Small intestine (tissue), 7 donors: Measurements from ENCODE around the gene INPP1. TPM values are rescaled to one million over a fixed set of nuclear protein-coding genes. Genes with fewer than 3 reads are reported as not detected.

Source experiments
- DNase-seq, 2 donors: peaks; one replicate each; pipeline versions ENCODE4 v3.0.0 to v3.0.0-alpha.2; 2013
- FAIRE-seq: peaks from 2 replicates; lab custom pipeline; 2012; peaks lifted over from hg19 to GRCh38; lab: Jason Lieb, UNC
- H3K27ac ChIP-seq, 3 donors: one replicate each; pipeline ENCODE4 v1.5.1; 2013; ENCODE audit warnings: low read length in 2 of 3, mild to moderate bottlenecking in 2 of 3, control low read depth in 1 of 3, inconsistent platforms in 1 of 3, low read depth in 1 of 3, moderate library complexity in 1 of 3
- H3K27me3 ChIP-seq, 3 donors: one replicate each; pipeline ENCODE4 v1.6.1; 2013; ENCODE audit warnings: low read length in 3 of 3, inconsistent platforms in 1 of 3; ENCODE audit not compliant: control insufficient read depth in 3 of 3, insufficient read depth in 3 of 3
- H3K36me3 ChIP-seq, 3 donors: one replicate each; pipeline ENCODE4 v1.6.1; 2013; ENCODE audit warnings: low read length in 3 of 3, inconsistent platforms in 1 of 3, low read depth in 1 of 3, mild to moderate bottlenecking in 1 of 3, moderate library complexity in 1 of 3; ENCODE audit not compliant: control insufficient read depth in 3 of 3, insufficient read depth in 2 of 3
- H3K4me1 ChIP-seq, 3 donors: one replicate each; pipeline ENCODE4 v1.6.1; 2013; ENCODE audit warnings: low read length in 2 of 3, inconsistent platforms in 1 of 3, low read depth in 1 of 3, mild to moderate bottlenecking in 1 of 3, moderate library complexity in 1 of 3; ENCODE audit not compliant: control insufficient read depth in 3 of 3, insufficient read depth in 2 of 3
- H3K4me3 ChIP-seq, 3 donors: one replicate each; pipeline ENCODE4 v1.5.1; 2013; ENCODE audit warnings: low read length in 3 of 3, control low read depth in 1 of 3, inconsistent platforms in 1 of 3, low read depth in 1 of 3, mild to moderate bottlenecking in 1 of 3, moderate library complexity in 1 of 3
- H3K9me3 ChIP-seq, 2 donors: one replicate each; pipeline ENCODE4 v1.6.1; 2013; ENCODE audit warnings: low read depth in 1 of 2, low read length in 1 of 2; ENCODE audit not compliant: control insufficient read depth in 2 of 2, insufficient read depth in 1 of 2
- WGBS, 3 donors: extraction: QIAGEN DNeasy Blood & Tissue Kit; methylation state at CpG; one replicate each; pipeline ENCODE4 v1.1.7; 2013; 5-methylcytosine and 5-hydroxymethylcytosine counted together
- polyA plus RNA-seq, 4 donors: library from polyadenylated mRNA; stranded (reverse) in 3 of 4; unstranded in 1 of 4; fragments of 200-250 nt in 3 of 4; fragments of 120-200 nt in 1 of 4; gene quantifications; one replicate each; pipeline versions ENCODE4 v1.2.1 to v1.2.3, GENCODE V29; 2013
- donor health status: healthy with polysubstance abuse.
- donor health status: control.
- donor health status: control.
- donor health status: Bipolar disorder and iron deficiency.
- donor health status: healthy.

Gene INPP1
- polyA plus RNA-seq, 4 donors: 28.9 to 77.2 (median 53.7) TPM

DNA sequence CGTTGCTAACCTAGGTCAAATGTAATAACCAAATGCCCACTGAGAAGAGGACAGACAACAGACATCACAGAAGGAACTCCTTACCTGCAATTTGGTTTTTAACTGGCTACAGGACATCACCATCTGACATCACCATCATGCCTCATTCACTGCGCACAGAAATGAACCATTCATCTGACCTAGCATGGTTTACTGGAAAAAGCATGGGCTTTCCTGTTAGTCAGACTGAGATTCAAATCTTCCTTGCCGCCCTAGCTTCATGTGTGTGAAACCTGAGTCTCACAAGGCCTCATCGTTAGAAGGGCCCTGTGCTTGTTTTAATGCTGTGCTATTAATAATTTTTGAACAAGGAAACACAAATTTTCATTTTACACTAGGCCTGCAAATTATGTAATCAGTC, 22.7 kb upstream of the INPP1 start:
- WGBS, 3 donors: 57 to 75% (median 74%) methylated on average over 4 of the region's 4 CpGs
- DNase-seq (no peak), FAIRE-seq (no peak)
- no peaks in the 10 kb centered on the region for H3K9me3 ChIP-seq
- H3K27ac ChIP-seq: peak overlapping the region in 2 of 3 donors; percentile 17 to 92
- H3K36me3 ChIP-seq: no peaks in the 10 kb centered on the region
- peaks cover 0 to 11% (median 2%) of the 10 kb centered on the region in 3 donors for H3K4me1 ChIP-seq
- no peaks in the 10 kb centered on the region for H3K27me3 ChIP-seq
- no peak overlapping the region for H3K4me3 ChIP-seq

DNA sequence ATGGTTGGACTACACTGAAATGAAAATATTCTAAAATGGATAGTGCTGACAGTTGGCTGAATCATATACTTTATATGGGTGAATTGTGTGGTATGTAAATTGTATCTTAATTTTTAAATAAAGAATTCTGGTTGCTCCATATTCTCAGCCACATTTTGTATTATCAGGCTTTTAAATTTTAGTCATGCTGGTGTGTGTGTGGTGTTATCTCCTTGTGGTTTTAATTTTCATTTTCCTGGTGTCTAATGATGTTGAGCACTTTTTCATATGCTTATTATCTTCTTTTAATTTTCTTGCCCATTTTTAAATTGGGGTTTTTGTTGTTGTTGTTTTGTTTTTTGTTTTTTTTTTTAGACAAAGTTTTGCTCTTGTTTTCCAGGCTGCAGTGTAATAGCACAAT, 20.0 kb upstream of the INPP1 start:
- H3K4me1 ChIP-seq: peaks cover 0 to 6% (median 0%) of the 10 kb centered on the region in 3 donors
- no peaks in the 10 kb centered on the region for H3K36me3 ChIP-seq
- no peak overlapping the region for H3K27ac ChIP-seq
- H3K9me3 ChIP-seq: no peaks in the 10 kb centered on the region
- FAIRE-seq (no peak), DNase-seq (no peak)
- H3K27me3 ChIP-seq: no peaks in the 10 kb centered on the region
- no peak overlapping the region for H3K4me3 ChIP-seq

DNA sequence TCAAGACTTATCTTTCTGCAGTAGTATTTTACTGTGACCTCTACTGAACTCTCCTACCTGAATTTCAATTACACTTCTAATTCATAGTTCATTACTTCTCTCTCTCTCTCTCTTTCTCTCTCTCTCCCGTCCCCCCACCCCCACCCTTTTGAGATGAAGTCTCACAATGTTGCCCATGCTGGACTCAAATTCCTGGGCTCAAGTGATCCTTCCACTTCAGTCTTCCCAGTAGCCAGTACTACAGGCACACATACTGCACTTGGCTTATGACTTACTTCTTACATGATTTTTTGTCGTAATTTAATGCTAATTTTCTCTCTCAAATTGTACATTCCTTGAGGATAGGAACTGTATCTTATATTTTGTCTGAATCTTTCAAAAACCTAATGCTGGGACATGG, 17.8 kb upstream of the INPP1 start:
- H3K4me1 ChIP-seq: peaks cover 0 to 1% (median 0%) of the 10 kb centered on the region in 3 donors
- 75 to 87% (median 81%) methylated on average over 2 of the region's 2 CpGs for WGBS, 3 donors
- H3K9me3 ChIP-seq: no peaks in the 10 kb centered on the region
- no peak for DNase-seq
- no peak overlapping the region for H3K4me3 ChIP-seq
- H3K27me3 ChIP-seq: no peaks in the 10 kb centered on the region
- no peak overlapping the region for H3K27ac ChIP-seq
- no peak for FAIRE-seq
- H3K36me3 ChIP-seq: no peaks in the 10 kb centered on the region

DNA sequence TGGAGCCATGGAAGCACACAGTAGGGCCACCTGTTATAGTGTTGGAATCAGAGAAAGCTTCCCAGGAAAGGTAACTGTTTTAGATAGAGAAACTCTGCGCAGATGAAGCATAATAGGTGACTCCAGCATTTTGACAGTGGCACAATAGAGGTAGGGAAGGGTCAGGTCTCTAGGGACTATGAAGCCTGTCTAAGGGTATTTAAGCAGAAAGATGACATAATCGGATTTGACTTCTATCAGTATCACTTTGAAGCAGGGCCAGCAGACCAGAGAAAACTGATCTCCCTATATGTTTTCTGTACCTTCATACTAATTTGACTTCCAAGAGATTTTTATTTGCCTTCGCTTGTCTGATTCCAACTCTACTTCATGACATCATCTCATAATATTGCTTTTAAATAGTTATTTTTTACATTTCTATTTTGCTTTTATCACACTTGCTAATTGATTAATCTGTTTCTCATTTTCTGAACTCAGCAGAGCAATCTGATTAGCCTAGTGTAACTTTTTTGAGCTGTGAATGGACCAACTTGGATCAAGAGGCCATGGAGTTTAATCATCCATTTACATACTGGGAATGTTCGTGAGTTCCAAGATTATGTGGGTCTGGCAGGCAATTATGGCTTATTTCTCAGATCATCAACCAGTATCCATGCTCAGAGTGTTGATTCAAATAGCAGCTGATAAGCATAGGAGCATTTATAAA, 15.4 kb upstream of the INPP1 start:
- DNase-seq (no peak), FAIRE-seq (no peak)
- no peaks in the 10 kb centered on the region for H3K9me3 ChIP-seq
- H3K36me3 ChIP-seq: no peaks in the 10 kb centered on the region
- H3K27me3 ChIP-seq: no peaks in the 10 kb centered on the region
- 76 to 79% (median 77%) methylated on average over 4 of the region's 4 CpGs for WGBS, 3 donors
- peaks cover 0 to 2% (median 0%) of the 10 kb centered on the region in 3 donors for H3K4me1 ChIP-seq
- H3K4me3 ChIP-seq: no peak overlapping the region
- H3K27ac ChIP-seq: no peak overlapping the region

DNA sequence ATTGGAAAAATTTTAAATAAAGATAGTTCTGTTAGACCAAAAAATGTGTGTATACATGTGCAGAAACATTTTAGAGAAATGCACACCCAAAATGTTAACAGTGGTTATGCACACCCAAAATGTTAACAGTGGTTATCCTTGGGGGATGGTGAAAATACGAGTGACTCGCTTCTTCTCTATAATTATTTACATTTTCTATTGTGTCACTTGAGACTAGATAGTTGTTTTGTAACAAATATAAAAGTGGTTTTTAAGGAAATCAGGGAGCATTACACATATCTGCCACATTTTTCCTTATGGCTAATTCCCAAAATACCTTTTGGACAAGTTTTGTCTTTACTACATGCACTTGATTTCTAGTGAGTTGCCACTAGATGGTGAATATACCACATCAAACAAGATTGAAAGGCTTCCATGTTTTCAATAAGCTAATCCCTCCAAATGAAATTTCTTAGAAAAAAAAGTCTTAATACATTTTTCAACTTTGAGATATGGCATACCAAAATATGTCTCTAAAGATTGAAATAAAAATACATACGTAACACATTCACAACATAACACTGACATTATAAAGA, 14.7 kb upstream of the INPP1 start:
- no peak for DNase-seq

DNA sequence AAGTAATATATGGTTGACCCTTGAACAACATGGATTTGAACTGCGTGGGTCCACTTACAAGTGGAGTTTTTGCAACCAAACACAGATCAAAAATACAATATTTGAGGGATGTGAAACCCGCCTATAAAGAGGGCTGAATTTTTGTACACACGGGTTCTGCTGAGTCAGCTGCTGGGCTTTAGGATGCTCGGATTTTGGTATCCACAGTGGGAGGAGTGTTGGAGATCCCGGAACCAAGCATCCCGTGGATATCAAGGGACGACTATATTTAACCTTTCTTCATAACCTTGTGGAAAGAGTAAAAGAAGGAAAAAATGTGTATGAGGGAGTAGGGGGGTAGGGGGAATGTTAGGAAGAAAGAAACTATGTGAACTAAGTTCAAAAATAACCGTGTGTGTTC, 10.0 kb upstream of the INPP1 start:
- FAIRE-seq: no peak
- WGBS, 3 donors: 66 to 79% (median 74%) methylated on average over 8 of the region's 8 CpGs
- H3K27ac ChIP-seq: peak overlapping the region in 2 of 3 donors; percentile 49 to 76

More for the DNA sequence above, 14.7 kb upstream of the INPP1 start:
- 88 to 94% (median 93%) methylated on average over 3 of the region's 3 CpGs for WGBS, 3 donors
- no peak overlapping the region for H3K4me3 ChIP-seq
- no peaks in the 10 kb centered on the region for H3K36me3 ChIP-seq
- H3K4me1 ChIP-seq: peaks cover 0 to 8% (median 2%) of the 10 kb centered on the region in 3 donors
- H3K9me3 ChIP-seq: no peaks in the 10 kb centered on the region
- FAIRE-seq: no peak
- H3K27me3 ChIP-seq: no peaks in the 10 kb centered on the region
- H3K27ac ChIP-seq: no peak overlapping the region

DNA sequence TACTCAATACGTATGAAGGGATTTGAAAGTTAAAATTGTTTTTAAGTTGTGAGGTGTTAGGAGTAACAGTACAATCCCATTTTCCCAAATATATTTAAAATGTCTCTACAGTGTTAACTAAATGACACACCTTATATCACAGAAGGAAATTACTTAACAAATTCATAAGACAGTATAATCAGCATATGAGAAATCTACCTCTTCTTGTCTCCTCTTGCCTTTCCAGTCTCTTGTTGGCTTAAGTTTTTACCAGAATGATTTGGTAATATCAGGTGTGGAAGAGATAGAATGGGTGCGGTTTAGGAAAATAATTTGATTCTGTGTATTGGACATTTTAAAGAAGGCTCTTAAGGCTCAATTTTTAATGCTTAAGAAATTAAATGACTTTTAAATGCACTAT, 9.5 kb upstream of the INPP1 start:
- H3K4me1 ChIP-seq: peaks cover 0 to 19% (median 4%) of the 10 kb centered on the region in 3 donors
- peak overlapping the region in 2 of 3 donors; percentile 20 to 76 for H3K27ac ChIP-seq
- FAIRE-seq: peak; percentile 44
- no peaks in the 10 kb centered on the region for H3K9me3 ChIP-seq
- H3K36me3 ChIP-seq: no peaks in the 10 kb centered on the region
- 33 to 64% (median 41%) methylated on average over 2 of the region's 2 CpGs for WGBS, 3 donors
- H3K27me3 ChIP-seq: no peaks in the 10 kb centered on the region
- DNase-seq: peak in 1 of 2 donors; percentile 37
- no peak overlapping the region for H3K4me3 ChIP-seq

More for the DNA sequence above, 10.0 kb upstream of the INPP1 start:
- peaks cover 0 to 19% (median 2%) of the 10 kb centered on the region in 3 donors for H3K4me1 ChIP-seq
- no peaks in the 10 kb centered on the region for H3K36me3 ChIP-seq
- DNase-seq: no peak
- H3K27me3 ChIP-seq: no peaks in the 10 kb centered on the region
- no peaks in the 10 kb centered on the region for H3K9me3 ChIP-seq
- no peak overlapping the region for H3K4me3 ChIP-seq

DNA sequence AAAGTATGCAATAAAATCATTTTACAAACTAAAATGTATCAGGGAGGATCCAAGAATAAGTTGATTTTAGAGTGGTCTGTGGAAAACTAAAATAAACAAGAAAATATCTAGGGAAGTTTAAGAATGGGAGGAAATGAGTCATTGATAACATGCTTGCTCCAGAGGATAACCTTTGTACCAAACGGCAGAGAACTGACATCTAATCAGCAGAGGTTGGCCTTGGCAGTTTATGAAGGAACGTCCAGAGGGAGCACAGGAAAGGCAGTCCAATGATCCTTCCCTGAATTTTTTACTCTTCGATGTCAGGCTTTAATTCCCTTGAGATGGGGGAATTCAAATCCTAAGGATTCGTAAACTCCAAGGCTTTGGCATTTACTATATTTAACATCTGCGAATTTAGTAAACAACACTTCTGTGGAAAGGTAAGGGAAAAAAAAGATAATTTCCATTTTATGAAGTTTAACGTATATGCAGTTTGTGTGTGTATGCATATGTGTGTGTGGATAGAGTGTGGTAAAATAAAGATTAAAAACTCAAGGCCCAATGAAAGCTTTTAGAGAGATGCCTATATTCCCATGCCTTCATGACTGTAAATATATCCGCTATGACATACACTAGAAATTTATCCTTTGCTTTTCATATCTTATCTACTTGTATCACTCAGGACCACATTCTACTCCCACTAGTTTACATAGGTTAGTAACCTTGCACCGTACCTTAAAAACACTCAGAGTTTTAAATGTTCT, 8.7 kb upstream of the INPP1 start:
- peak; percentile 90 to 95 for DNase-seq
- Histone ChIP-seq H3K4me3 (peak overlapping the region in 1 of 3 donors; percentile 36), H3K4me1 (peaks cover 0 to 19% (median 4%) of the 10 kb centered on the region in 3 donors), H3K36me3 (no peaks in the 10 kb centered on the region), H3K27ac (peak overlapping the region; percentile 27 to 76 (median 41)), H3K27me3 (no peaks in the 10 kb centered on the region), H3K9me3 (no peaks in the 10 kb centered on the region)
- WGBS, 3 donors: 13 to 45% (median 30%) methylated on average over 8 of the region's 8 CpGs
- peak; percentile 93 for FAIRE-seq
